Spleen (tissue), 7 donors: ENCODE measurements around the gene FAM234B.

Source experiments
- CTCF ChIP-seq, 11 experiments: fragments of 200-600 bp in 7 of 11; fragments of 450-650 bp in 4 of 11; sonication (generic) in 4 of 11; IDR thresholded peaks in 8 of 11; conservative IDR thresholded peaks in 3 of 11; 1 replicate in 7 of 11; 2 replicates in 4 of 11; pipeline versions ENCODE4 v1.4.0 to v1.8.0; 2016 to 2021; ENCODE audit warnings: antibody characterized with exemption in 11 of 11, inconsistent platforms in 4 of 11, mild to moderate bottlenecking in 1 of 11
- POLR2A ChIP-seq, 3 donors: fragments of 450-650 bp; IDR thresholded peaks; one replicate each; pipeline ENCODE4 v1.5.1; 2017; ENCODE audit warnings: antibody characterized with exemption in 3 of 3, mild to moderate bottlenecking in 1 of 3
- POLR2AphosphoS5 ChIP-seq, 3 donors: sonication (generic); formaldehyde crosslinking; IDR thresholded peaks; one replicate each; pipeline ENCODE4 v1.5.1; 2017; ENCODE audit warnings: antibody characterized with exemption in 3 of 3
- donor health status: DM: no; HTN: no; CAD: no; lungs with moderate emphysema.
- donor health status: DM: no; HTN: no; CAD: no.
- donor health status: DM: no; HTN: no; CAD: no.

- TF ChIP-seq CTCF (IDR thresholded peaks at IDR 0.05 in 8 of 11, conservative IDR thresholded peaks at IDR 0.05 in 3 of 11) (no peak), POLR2AphosphoS5 (IDR thresholded peaks at IDR 0.05) (no peak), POLR2A (IDR thresholded peaks at IDR 0.05) (no peak)
Observed at GRCh38 chr12:13060581-13060980, 16.4 kb downstream of the FAM234B start.
